SK-N-SH treated with all-trans-retinoic acid at 6 μM for 48 hours (cell line): ENCODE data around the gene IGLL5.

Experiments used
- ATAC-seq: fragments of 200-7000 bp; cut with Tn5 transposase; 3 replicates; pipeline ENCODE4 v1.9.1; 2020; ENCODE audit warnings: mild to moderate bottlenecking, moderate library complexity
- ARNTL ChIP-seq: fragments of 450-650 bp; formaldehyde crosslinking; IDR thresholded peaks from 2 replicates; pipeline ENCODE4 v1.5.0; 2020; ENCODE audit warnings: low read depth, mild to moderate bottlenecking, moderate library complexity, borderline replicate concordance
- BACH2 ChIP-seq: fragments of 250-450 bp; sonication (Bioruptor Pico); IDR thresholded peaks from 2 replicates; pipeline ENCODE4 v1.9.0; 2021; ENCODE audit warnings: mild to moderate bottlenecking, borderline replicate concordance
- CSDC2 ChIP-seq: fragments of 250-450 bp; sonication (Bioruptor Pico); IDR thresholded peaks from 2 replicates; pipeline ENCODE4 v1.5.0; 2020; ENCODE audit warnings: mild to moderate bottlenecking, moderate library complexity
- ESRRG ChIP-seq: fragments of 250-450 bp; sonication (Bioruptor Pico); IDR thresholded peaks from 2 replicates; pipeline ENCODE4 v1.6.1; 2021; ENCODE audit warnings: mild to moderate bottlenecking
- GLIS3 ChIP-seq: fragments of 250-450 bp; sonication (Bioruptor Pico); IDR thresholded peaks from 2 replicates; pipeline ENCODE4 v1.5.0; 2020; ENCODE audit warnings: mild to moderate bottlenecking, moderate library complexity
- ISL1 ChIP-seq: fragments of 250-450 bp; sonication (Bioruptor Pico); IDR thresholded peaks from 2 replicates; pipeline ENCODE4 v2.1.2; 2022; ENCODE audit warnings: mild to moderate bottlenecking, moderate library complexity
- OSR1 ChIP-seq: fragments of 250-450 bp; sonication (Bioruptor Pico); IDR thresholded peaks from 2 replicates; pipeline ENCODE4 v1.8.0; 2022; ENCODE audit warnings: moderate library complexity, mild to moderate bottlenecking, inconsistent platforms
- PPARA ChIP-seq: fragments of 250-450 bp; sonication (Bioruptor Pico); IDR thresholded peaks from 2 replicates; pipeline ENCODE4 v1.5.0; 2020; ENCODE audit warnings: mild to moderate bottlenecking, borderline replicate concordance
- RARB ChIP-seq: fragments of 250-450 bp; sonication (Bioruptor Pico); IDR thresholded peaks from 2 replicates; pipeline ENCODE4 v1.8.0; 2021; ENCODE audit warnings: mild to moderate bottlenecking, moderate library complexity
- SNAI2 ChIP-seq: fragments of 250-450 bp; sonication (Bioruptor Pico); IDR thresholded peaks from 2 replicates; pipeline ENCODE4 v1.5.0; 2020; ENCODE audit warnings: mild to moderate bottlenecking, moderate library complexity
- TCF4 ChIP-seq: fragments of 250-450 bp; sonication (Bioruptor Pico); IDR thresholded peaks from 2 replicates; pipeline ENCODE4 v1.8.0; 2021; ENCODE audit warnings: mild to moderate bottlenecking, moderate library complexity, borderline replicate concordance
- TOX ChIP-seq: fragments of 250-450 bp; sonication (Bioruptor Pico); IDR thresholded peaks from 2 replicates; pipeline ENCODE4 v1.8.0; 2021; ENCODE audit warnings: mild to moderate bottlenecking, moderate library complexity, borderline replicate concordance
- ZC3H10 ChIP-seq: fragments of 250-450 bp; sonication (Bioruptor Pico); IDR thresholded peaks from 2 replicates; pipeline ENCODE4 v1.5.1; 2021; ENCODE audit warnings: mild to moderate bottlenecking, moderate library complexity
- ZFP30 ChIP-seq: fragments of 450-650 bp; formaldehyde crosslinking; IDR thresholded peaks from 2 replicates; pipeline ENCODE4 v1.5.0; 2022; ENCODE audit warnings: mild to moderate bottlenecking, moderate library complexity
- ZNF565 ChIP-seq: fragments of 450-650 bp; formaldehyde crosslinking; conservative IDR thresholded peaks from 2 replicates; pipeline ENCODE4 v1.5.0; 2020; ENCODE audit warnings: low read depth, mild to moderate bottlenecking, moderate library complexity
- ZNF70 ChIP-seq: fragments of 450-650 bp; formaldehyde crosslinking; IDR thresholded peaks from 2 replicates; pipeline ENCODE4 v1.5.0; 2020; ENCODE audit warnings: mild to moderate bottlenecking, moderate library complexity
- ZNF8 ChIP-seq: fragments of 450-650 bp; formaldehyde crosslinking; IDR thresholded peaks from 2 replicates; pipeline ENCODE4 v1.5.0; 2020; ENCODE audit warnings: mild to moderate bottlenecking, moderate library complexity
- TF ChIP-seq, protein P1 (sequence below): fragments of 250-450 bp; sonication (Bioruptor Pico); IDR thresholded peaks from 2 replicates; pipeline ENCODE4 v1.5.0; 2020; ENCODE audit warnings: mild to moderate bottlenecking, moderate library complexity
- TF ChIP-seq, protein P2 (sequence below): fragments of 250-450 bp; sonication (Bioruptor Pico); IDR thresholded peaks from 2 replicates; pipeline ENCODE4 v1.5.1; 2021; ENCODE audit warnings: mild to moderate bottlenecking, moderate library complexity
- TF ChIP-seq, protein P3 (sequence below): fragments of 250-450 bp; sonication (Bioruptor Pico); IDR thresholded peaks from 2 replicates; pipeline ENCODE4 v1.8.0; 2021; ENCODE audit warnings: low read depth, mild to moderate bottlenecking, moderate library complexity, borderline replicate concordance
- TF ChIP-seq, protein P4 (sequence below): fragments of 250-450 bp; sonication (Bioruptor Pico); IDR thresholded peaks from 2 replicates; pipeline ENCODE4 v1.8.0; 2020; ENCODE audit warnings: mild to moderate bottlenecking, moderate library complexity, borderline replicate concordance

IGLL5 gene

DNA sequence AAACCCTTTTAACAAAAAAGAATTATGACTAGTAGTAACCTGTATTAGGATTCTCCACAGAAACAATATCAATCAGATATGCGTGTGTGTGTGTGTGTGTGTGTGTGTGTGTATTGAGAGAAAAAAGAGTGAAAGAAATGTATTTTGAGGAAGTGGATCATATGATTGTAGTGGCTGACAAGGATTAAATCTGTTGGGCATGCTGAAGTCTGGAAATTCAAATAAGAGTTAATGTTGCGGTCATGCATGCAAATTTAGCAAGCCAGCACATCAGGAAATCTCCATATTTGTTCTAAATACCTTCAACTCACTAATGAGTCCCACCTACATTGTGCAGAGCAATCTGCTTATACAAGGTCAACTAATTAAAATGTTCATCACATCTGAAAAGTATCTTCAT is 46.8 kb upstream of the IGLL5 start:
- TF ChIP-seq PPARA: 0 out of 2 replicates have a peak, but pooled peaks have one; percentile 38
- TF ChIP-seq ARNTL: no peak
- no peak for TF ChIP-seq ESRRG
- no peak for TF ChIP-seq ZNF8 (CRISPR knock-in tag)
- TF ChIP-seq ZNF70 (CRISPR knock-in tag): no peak
- TF ChIP-seq, protein P1, sequence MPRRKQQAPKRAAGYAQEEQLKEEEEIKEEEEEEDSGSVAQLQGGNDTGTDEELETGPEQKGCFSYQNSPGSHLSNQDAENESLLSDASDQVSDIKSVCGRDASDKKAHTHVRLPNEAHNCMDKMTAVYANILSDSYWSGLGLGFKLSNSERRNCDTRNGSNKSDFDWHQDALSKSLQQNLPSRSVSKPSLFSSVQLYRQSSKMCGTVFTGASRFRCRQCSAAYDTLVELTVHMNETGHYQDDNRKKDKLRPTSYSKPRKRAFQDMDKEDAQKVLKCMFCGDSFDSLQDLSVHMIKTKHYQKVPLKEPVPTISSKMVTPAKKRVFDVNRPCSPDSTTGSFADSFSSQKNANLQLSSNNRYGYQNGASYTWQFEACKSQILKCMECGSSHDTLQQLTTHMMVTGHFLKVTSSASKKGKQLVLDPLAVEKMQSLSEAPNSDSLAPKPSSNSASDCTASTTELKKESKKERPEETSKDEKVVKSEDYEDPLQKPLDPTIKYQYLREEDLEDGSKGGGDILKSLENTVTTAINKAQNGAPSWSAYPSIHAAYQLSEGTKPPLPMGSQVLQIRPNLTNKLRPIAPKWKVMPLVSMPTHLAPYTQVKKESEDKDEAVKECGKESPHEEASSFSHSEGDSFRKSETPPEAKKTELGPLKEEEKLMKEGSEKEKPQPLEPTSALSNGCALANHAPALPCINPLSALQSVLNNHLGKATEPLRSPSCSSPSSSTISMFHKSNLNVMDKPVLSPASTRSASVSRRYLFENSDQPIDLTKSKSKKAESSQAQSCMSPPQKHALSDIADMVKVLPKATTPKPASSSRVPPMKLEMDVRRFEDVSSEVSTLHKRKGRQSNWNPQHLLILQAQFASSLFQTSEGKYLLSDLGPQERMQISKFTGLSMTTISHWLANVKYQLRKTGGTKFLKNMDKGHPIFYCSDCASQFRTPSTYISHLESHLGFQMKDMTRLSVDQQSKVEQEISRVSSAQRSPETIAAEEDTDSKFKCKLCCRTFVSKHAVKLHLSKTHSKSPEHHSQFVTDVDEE: no peak
- no peak for TF ChIP-seq TCF4 (CRISPR knock-in tag)
- TF ChIP-seq ZNF565 (CRISPR knock-in tag): no peak
- ATAC-seq: no peak

DNA sequence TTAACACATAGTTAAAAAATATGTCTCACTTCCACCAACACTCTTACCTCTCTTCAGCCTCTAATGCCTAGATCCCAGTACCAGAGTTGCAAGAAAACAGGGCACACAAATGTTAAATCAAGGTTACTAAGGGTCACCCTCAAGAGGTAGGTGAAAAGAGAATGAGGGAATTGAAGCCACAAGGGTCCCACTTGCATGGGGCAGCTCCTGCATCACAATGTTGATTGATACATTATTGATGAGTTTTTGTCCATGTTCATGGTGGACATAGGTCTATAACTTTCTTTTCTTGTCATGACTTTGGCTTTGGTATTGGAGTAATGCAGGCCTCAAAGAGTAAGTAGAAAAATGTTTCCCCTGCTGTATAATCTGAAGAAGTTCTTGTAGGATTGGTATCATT is 46.0 kb upstream of the IGLL5 start:
- TF ChIP-seq BACH2 (CRISPR knock-in tag) (no peak), ZC3H10 (CRISPR knock-in tag) (no peak), OSR1 (CRISPR knock-in tag) (no peak), ESRRG (no peak), PPARA (no peak), TOX (CRISPR knock-in tag) (no peak), ZNF8 (CRISPR knock-in tag) (no peak), ARNTL (no peak), TCF4 (CRISPR knock-in tag) (no peak), ZNF70 (CRISPR knock-in tag) (no peak), GLIS3 (CRISPR knock-in tag) (no peak), ISL1 (CRISPR knock-in tag) (no peak), SNAI2 (CRISPR knock-in tag) (no peak), CSDC2 (CRISPR knock-in tag) (no peak), ZNF565 (CRISPR knock-in tag) (no peak), RARB (CRISPR knock-in tag) (no peak), ZFP30 (CRISPR knock-in tag) (no peak)
- TF ChIP-seq, protein P1: no peak
- TF ChIP-seq, protein P2, sequence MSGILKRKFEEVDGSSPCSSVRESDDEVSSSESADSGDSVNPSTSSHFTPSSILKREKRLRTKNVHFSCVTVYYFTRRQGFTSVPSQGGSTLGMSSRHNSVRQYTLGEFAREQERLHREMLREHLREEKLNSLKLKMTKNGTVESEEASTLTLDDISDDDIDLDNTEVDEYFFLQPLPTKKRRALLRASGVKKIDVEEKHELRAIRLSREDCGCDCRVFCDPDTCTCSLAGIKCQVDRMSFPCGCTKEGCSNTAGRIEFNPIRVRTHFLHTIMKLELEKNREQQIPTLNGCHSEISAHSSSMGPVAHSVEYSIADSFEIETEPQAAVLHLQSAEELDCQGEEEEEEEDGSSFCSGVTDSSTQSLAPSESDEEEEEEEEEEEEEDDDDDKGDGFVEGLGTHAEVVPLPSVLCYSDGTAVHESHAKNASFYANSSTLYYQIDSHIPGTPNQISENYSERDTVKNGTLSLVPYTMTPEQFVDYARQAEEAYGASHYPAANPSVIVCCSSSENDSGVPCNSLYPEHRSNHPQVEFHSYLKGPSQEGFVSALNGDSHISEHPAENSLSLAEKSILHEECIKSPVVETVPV (CRISPR knock-in tag): no peak
- ATAC-seq: no peak

DNA sequence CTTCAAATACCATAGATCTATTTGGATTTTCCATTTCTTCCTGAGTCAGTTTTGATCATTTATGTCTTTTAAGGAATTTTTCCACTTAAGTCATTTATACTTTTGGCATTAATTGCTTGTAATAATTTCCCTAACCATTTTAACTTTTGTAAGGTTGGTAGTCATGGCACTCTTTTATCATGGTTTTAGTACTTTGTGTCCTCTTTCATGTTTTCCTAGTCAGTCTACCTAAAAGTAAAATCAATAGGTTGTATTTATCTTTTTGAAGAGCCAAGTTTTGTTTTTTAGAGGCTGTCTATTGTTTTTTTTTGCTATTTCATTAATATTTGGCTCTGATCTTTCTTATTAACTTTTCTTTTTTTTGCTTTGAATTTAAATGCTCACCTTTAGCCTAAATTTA is 45.5 kb upstream of the IGLL5 start:
- TF ChIP-seq ARNTL (no peak), TCF4 (CRISPR knock-in tag) (no peak), ZNF70 (CRISPR knock-in tag) (no peak), SNAI2 (CRISPR knock-in tag) (no peak), ZNF565 (CRISPR knock-in tag) (no peak), GLIS3 (CRISPR knock-in tag) (no peak), BACH2 (CRISPR knock-in tag) (no peak), ZC3H10 (CRISPR knock-in tag) (no peak)
- TF ChIP-seq, protein P3, sequence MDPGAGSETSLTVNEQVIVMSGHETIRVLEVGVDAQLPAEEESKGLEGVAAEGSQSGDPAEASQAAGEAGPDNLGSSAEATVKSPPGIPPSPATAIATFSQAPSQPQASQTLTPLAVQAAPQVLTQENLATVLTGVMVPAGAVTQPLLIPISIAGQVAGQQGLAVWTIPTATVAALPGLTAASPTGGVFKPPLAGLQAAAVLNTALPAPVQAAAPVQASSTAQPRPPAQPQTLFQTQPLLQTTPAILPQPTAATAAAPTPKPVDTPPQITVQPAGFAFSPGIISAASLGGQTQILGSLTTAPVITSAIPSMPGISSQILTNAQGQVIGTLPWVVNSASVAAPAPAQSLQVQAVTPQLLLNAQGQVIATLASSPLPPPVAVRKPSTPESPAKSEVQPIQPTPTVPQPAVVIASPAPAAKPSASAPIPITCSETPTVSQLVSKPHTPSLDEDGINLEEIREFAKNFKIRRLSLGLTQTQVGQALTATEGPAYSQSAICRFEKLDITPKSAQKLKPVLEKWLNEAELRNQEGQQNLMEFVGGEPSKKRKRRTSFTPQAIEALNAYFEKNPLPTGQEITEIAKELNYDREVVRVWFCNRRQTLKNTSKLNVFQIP: no peak
- TF ChIP-seq, protein P1: no peak
- TF ChIP-seq, protein P2 (CRISPR knock-in tag): no peak
- TF ChIP-seq, protein P4, sequence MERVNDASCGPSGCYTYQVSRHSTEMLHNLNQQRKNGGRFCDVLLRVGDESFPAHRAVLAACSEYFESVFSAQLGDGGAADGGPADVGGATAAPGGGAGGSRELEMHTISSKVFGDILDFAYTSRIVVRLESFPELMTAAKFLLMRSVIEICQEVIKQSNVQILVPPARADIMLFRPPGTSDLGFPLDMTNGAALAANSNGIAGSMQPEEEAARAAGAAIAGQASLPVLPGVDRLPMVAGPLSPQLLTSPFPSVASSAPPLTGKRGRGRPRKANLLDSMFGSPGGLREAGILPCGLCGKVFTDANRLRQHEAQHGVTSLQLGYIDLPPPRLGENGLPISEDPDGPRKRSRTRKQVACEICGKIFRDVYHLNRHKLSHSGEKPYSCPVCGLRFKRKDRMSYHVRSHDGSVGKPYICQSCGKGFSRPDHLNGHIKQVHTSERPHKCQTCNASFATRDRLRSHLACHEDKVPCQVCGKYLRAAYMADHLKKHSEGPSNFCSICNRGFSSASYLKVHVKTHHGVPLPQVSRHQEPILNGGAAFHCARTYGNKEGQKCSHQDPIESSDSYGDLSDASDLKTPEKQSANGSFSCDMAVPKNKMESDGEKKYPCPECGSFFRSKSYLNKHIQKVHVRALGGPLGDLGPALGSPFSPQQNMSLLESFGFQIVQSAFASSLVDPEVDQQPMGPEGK (CRISPR knock-in tag): no peak
- TF ChIP-seq, all 23 proteins: peak for 0
- ATAC-seq: no peak
